IMR-90 (cell line): ENCODE results near the gene SOCS6.

Experiments
- BHLHE40 ChIP-seq: fragments of 150-350 bp; IDR thresholded peaks from 2 replicates; pipeline ENCODE4 v1.6.1; 2016; ENCODE audit warnings: mild to moderate bottlenecking, low read depth, low read length
- CEBPB ChIP-seq: IDR thresholded peaks from 2 replicates; pipeline ENCODE4 v1.6.1; 2012; ENCODE audit warnings: low read depth, low read length, improper control_type of control experiment
- CTCF ChIP-seq: conservative IDR thresholded peaks from 2 replicates; pipeline ENCODE4 v1.5.1; 2012; ENCODE audit warnings: mild to moderate bottlenecking, low read depth, low read length, improper control_type of control experiment
- ELK1 ChIP-seq: fragments of 150-350 bp; IDR thresholded peaks from 2 replicates; pipeline ENCODE4 v1.6.1; 2016; ENCODE audit warnings: low read depth, mild to moderate bottlenecking, low read length, moderate library complexity, borderline replicate concordance
- FOS ChIP-seq: fragments of 150-350 bp; IDR thresholded peaks from 2 replicates; pipeline ENCODE4 v1.6.1; 2016; ENCODE audit warnings: low read depth, low read length
- MXI1 ChIP-seq: IDR thresholded peaks from 2 replicates; pipeline ENCODE4 v1.6.1; 2012; ENCODE audit warnings: low read depth, mild to moderate bottlenecking, low read length, moderate library complexity, borderline replicate concordance
- POLR2A ChIP-seq: IDR thresholded peaks from 2 replicates; pipeline ENCODE4 v1.6.1; 2012; ENCODE audit warnings: mild to moderate bottlenecking, low read depth, low read length
- RAD21 ChIP-seq: IDR thresholded peaks from 2 replicates; pipeline ENCODE4 v1.6.1; 2012; ENCODE audit warnings: low read length, improper control_type of control experiment
- RCOR1 ChIP-seq: IDR thresholded peaks from 2 replicates; pipeline ENCODE4 v1.6.1; 2012; ENCODE audit warnings: mild to moderate bottlenecking, low read length, improper control_type of control experiment; ENCODE audit not compliant: insufficient replicate concordance
- RFX5 ChIP-seq: IDR thresholded peaks from 2 replicates; pipeline ENCODE4 v1.8.0; 2012; ENCODE audit warnings: low read depth, mild to moderate bottlenecking, low read length, moderate library complexity
- SMC3 ChIP-seq: fragments of 150-350 bp; IDR thresholded peaks from 2 replicates; pipeline ENCODE4 v1.6.1; 2016; ENCODE audit warnings: low read depth, mild to moderate bottlenecking, antibody characterized with exemption, low read length, moderate library complexity

- TF ChIP-seq CTCF, result no peak
- TF ChIP-seq POLR2A, result no peak
- TF ChIP-seq RAD21, result no peak
- TF ChIP-seq RCOR1, result no peak
- no peak for TF ChIP-seq FOS
- TF ChIP-seq BHLHE40, result no peak
- TF ChIP-seq CEBPB, result no peak
- TF ChIP-seq SMC3, result no peak
- TF ChIP-seq RFX5, result no peak
- TF ChIP-seq MXI1, result no peak
- no peak for TF ChIP-seq ELK1
Measured at GRCh38 chr18:70362258-70362657, 73.4 kb downstream of the SOCS6 start.
